PC-3 (cell line): Measurements from ENCODE around the gene PPP1R12A. TPM values are rescaled to one million over a fixed set of nuclear protein-coding genes. Genes with fewer than 3 reads are reported as not detected.

Experiments used
- ATAC-seq: fragments of 200-7000 bp; cut with Tn5 transposase; 2 replicates; pipeline ENCODE4 v1.9.1; 2020; ENCODE audit warnings: mild to moderate bottlenecking, moderate library complexity
- BruUV-seq: library from RNA; stranded (reverse); fragments of 400-500 nt; replicated peaks from 2 replicates; lab custom pipeline; 2021; lab: Mats Ljungman, UMichigan
- CTCF ChIA-PET: fragments of 300-600 bp; sonication (Branson Sonifier 250); formaldehyde crosslinking; loops from one replicate; lab custom pipeline; 2022; ENCODE audit warnings: antibody characterized with exemption; lab: Charles Lee
- POLR2A ChIA-PET: fragments of 300-600 bp; sonication (Branson Sonifier 250); formaldehyde crosslinking; loops from one replicate; lab custom pipeline; 2022; ENCODE audit warnings: antibody characterized with exemption; ENCODE audit not compliant: unreplicated experiment; lab: Charles Lee
- DNase-seq: peaks from one replicate; pipeline ENCODE4 v3.0.0-alpha.2; 2015
- H2AFZ ChIP-seq: fragments of 300-600 bp; sonication (generic); 2 replicates; pipeline ENCODE4 v1.6.0; 2016; ENCODE audit warnings: antibody characterized with exemption, low read length
- H3F3A ChIP-seq: fragments of 300-600 bp; sonication (generic); one replicate; pipeline ENCODE4 v1.6.0; 2017; ENCODE audit warnings: antibody characterized with exemption, low read length, control low read depth, mild to moderate bottlenecking; ENCODE audit not compliant: unreplicated experiment
- H3K27ac ChIP-seq: fragments of 300-600 bp; sonication (generic); 2 replicates; pipeline ENCODE4 v1.5.1; 2016; ENCODE audit warnings: mild to moderate bottlenecking, low read length
- H3K27me3 ChIP-seq: fragments of 300-600 bp; sonication (generic); 2 replicates; pipeline ENCODE4 v1.6.1; 2016; ENCODE audit warnings: low read length, mixed read lengths
- H3K36me3 ChIP-seq: fragments of 300-600 bp; sonication (generic); 2 replicates; pipeline ENCODE4 v1.6.1; 2016; ENCODE audit warnings: low read depth, mixed run types, low read length, mixed read lengths
- H3K4me1 ChIP-seq: fragments of 300-600 bp; sonication (generic); 2 replicates; pipeline ENCODE4 v1.5.1; 2016; ENCODE audit warnings: low read length; ENCODE audit not compliant: insufficient read depth
- H3K4me2 ChIP-seq: fragments of 300-600 bp; sonication (generic); 2 replicates; pipeline ENCODE4 v1.6.0; 2016; ENCODE audit warnings: low read length
- H3K4me3 ChIP-seq: fragments of 300-600 bp; sonication (generic); 2 replicates; pipeline ENCODE4 v1.5.1; 2016; ENCODE audit warnings: mild to moderate bottlenecking, low read length, mixed read lengths
- H3K79me2 ChIP-seq: fragments of 300-600 bp; sonication (generic); 2 replicates; pipeline ENCODE4 v1.6.1; 2017; ENCODE audit warnings: low read length, mixed read lengths
- H3K9ac ChIP-seq: fragments of 300-600 bp; sonication (generic); 2 replicates; pipeline ENCODE4 v1.6.0; 2016; ENCODE audit warnings: mild to moderate bottlenecking, low read length
- H3K9me2 ChIP-seq: fragments of 300-600 bp; sonication (generic); replicated peaks from 2 replicates; pipeline ENCODE4 v1.6.1; 2016; ENCODE audit warnings: mixed run types, low read length, mixed read lengths
- H3K9me3 ChIP-seq: fragments of 300-600 bp; sonication (generic); 2 replicates; pipeline ENCODE4 v1.6.1; 2016; ENCODE audit warnings: low read length, mixed read lengths
- H4K20me1 ChIP-seq: fragments of 300-600 bp; sonication (generic); 2 replicates; pipeline ENCODE4 v1.6.1; 2016; ENCODE audit warnings: low read length, mixed read lengths
- CTCF ChIP-seq: fragments of 300-600 bp; sonication (generic); conservative IDR thresholded peaks from 2 replicates; pipeline ENCODE4 v1.5.1; 2017; ENCODE audit warnings: antibody characterized with exemption, low read depth, mild to moderate bottlenecking, low read length
- EZH2 ChIP-seq: fragments of 300-600 bp; sonication (generic); IDR thresholded peaks from one replicate; pipeline ENCODE4 v1.6.1; 2017; ENCODE audit warnings: antibody characterized with exemption, mild to moderate bottlenecking, low read length; ENCODE audit not compliant: unreplicated experiment
- EZH2phosphoT487 ChIP-seq: fragments of 300-600 bp; sonication (generic); IDR thresholded peaks from 2 replicates; pipeline ENCODE4 v1.6.1; 2018; ENCODE audit warnings: mild to moderate bottlenecking, antibody characterized with exemption, low read length, borderline replicate concordance
- intact Hi-C: fragments of 100-400 bp; cut with micrococcal nuclease; formaldehyde crosslinking; loops from 2 replicates; pipeline ENCODE4 v1.9.0; 2023
- total RNA-seq: library from RNA; depleted of rRNA; stranded (reverse); fragments of >200 nt; gene quantifications from 2 replicates; pipeline ENCODE4 v1.2.3, GENCODE V29; 2014

Gene PPP1R12A
- total RNA-seq, 1 experiment from 2014 or later = 43.2 TPM

DNA sequence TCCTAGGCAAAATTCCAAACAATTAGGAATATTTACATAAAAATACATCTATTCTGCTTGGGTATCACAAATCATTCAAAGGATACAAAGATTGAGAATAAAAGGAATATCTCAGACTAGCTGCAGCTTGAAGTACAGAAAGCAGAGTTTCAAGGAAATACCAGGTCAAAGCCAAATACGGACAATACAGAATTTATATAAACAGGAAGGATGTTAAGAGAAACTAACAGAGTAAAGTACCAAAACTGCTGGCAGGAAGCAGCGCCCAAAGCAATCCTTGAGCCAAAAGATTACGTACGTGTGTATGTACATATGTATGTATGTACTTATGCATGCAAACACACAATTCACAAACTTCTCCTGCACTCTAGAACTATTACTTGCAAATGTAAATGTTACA is 86.6 kb downstream of the PPP1R12A start:
- peaks cover 11% of the 10 kb centered on the region for H3K4me1 ChIP-seq
- peaks cover 36% of the 10 kb centered on the region for H3K79me2 ChIP-seq
- BruUV-seq = no TSS peak
- peaks cover 15% of the 10 kb centered on the region for H3K36me3 ChIP-seq
- peaks cover 5% of the 10 kb centered on the region; the same call in 1 of the 2 replicates for H4K20me1 ChIP-seq
- H3K9me2 ChIP-seq = no peaks in the 10 kb centered on the region
- CTCF ChIA-PET = no interaction called here
- intact Hi-C loops = no loop called here
- H3K27me3 ChIP-seq = no peaks in the 10 kb centered on the region
- H3K27ac ChIP-seq = no peak overlapping the region
- no peaks in the 10 kb centered on the region for H3K9me3 ChIP-seq
- POLR2A ChIA-PET = no interaction called here
- TF ChIP-seq EZH2phosphoT487 (no peak), EZH2 (no peak)
- H2AFZ ChIP-seq = no peak overlapping the region
- DNase-seq (no peak), ATAC-seq (no peak)
- no peak overlapping the region for H3K9ac ChIP-seq
- no peaks in the 10 kb centered on the region for H3F3A ChIP-seq
- no peak overlapping the region for H3K4me3 ChIP-seq
- no peak overlapping the region for H3K4me2 ChIP-seq

DNA sequence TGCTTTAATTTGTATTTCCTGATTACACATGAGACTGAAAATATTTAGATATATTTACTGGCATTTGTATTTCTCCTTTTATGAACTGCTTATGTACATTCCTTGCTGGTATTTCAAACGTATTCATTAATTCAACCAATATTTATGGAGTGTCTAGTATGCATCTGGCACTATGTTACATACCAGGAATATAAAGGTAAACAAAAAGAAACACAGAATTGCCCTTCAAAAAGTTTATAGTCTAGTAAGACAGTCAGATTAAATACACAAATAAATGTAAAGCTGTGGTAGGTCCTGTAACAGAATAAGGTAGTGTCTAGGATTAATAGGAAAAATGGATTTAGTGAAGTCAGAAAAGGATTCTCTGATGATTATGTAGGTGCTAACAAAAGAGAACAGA is 87.5 kb downstream of the PPP1R12A start:
- no peak for DNase-seq

GRCh38 chr12:79844693-79845092 is 90.2 kb downstream of the PPP1R12A start:
- Histone ChIP-seq H3K9me3 (peaks cover 6% of the 10 kb centered on the region; the same call in 1 of the 2 replicates), H3K9ac (no peak overlapping the region), H3K4me3 (no peak overlapping the region), H3K27me3 (no peaks in the 10 kb centered on the region), H3K4me2 (no peak overlapping the region), H3K9me2 (no peaks in the 10 kb centered on the region), H4K20me1 (peaks cover 5% of the 10 kb centered on the region; the same call in 1 of the 2 replicates), H3K79me2 (peaks cover 13% of the 10 kb centered on the region), H3K4me1 (peaks cover 22% of the 10 kb centered on the region), H3F3A (no peaks in the 10 kb centered on the region), H3K36me3 (peaks cover 17% of the 10 kb centered on the region), H2AFZ (no peak overlapping the region), H3K27ac (no peak overlapping the region)
- ATAC-seq (peak; percentile 60; the same call in 1 of the 2 replicates), DNase-seq (peak; percentile 41)
- ChIA-PET CTCF (no interaction called here), POLR2A (interaction anchor here (0.5 kb wide), 1 partner anchor 37 kb away, joined by 3 read pairs; no protein-coding TSS in a partner anchor)
- intact Hi-C loops = no loop called here
- BruUV-seq = no TSS peak
- TF ChIP-seq EZH2phosphoT487 (no peak), CTCF (no peak), EZH2 (no peak)

More for the DNA sequence above, 87.5 kb downstream of the PPP1R12A start:
- CTCF ChIA-PET = no interaction called here
- no peaks in the 10 kb centered on the region for H3F3A ChIP-seq
- no peak overlapping the region for H2AFZ ChIP-seq
- intact Hi-C loops = no loop called here
- H3K4me3 ChIP-seq = no peak overlapping the region
- H3K27me3 ChIP-seq = no peaks in the 10 kb centered on the region
- H3K9ac ChIP-seq = no peak overlapping the region
- peaks cover 13% of the 10 kb centered on the region for H3K36me3 ChIP-seq
- BruUV-seq = no TSS peak
- no peaks in the 10 kb centered on the region for H3K9me3 ChIP-seq
- H3K27ac ChIP-seq = no peak overlapping the region
- H3K79me2 ChIP-seq = peaks cover 27% of the 10 kb centered on the region
- no peak overlapping the region for H3K4me2 ChIP-seq
- ATAC-seq = peak; percentile 66; the same call in 1 of the 2 replicates
- TF ChIP-seq CTCF (no peak), EZH2phosphoT487 (no peak), EZH2 (no peak)
- H3K9me2 ChIP-seq = no peaks in the 10 kb centered on the region
- peaks cover 5% of the 10 kb centered on the region; the same call in 1 of the 2 replicates for H4K20me1 ChIP-seq
- H3K4me1 ChIP-seq = peaks cover 11% of the 10 kb centered on the region
- POLR2A ChIA-PET = no interaction called here
